Thyroid gland (tissue), 4 donors: ENCODE results near the gene ATRNL1.

Source experiments
- POLR2A ChIP-seq, 2 donors: fragments of 450-650 bp; IDR thresholded peaks; one replicate each; pipeline ENCODE4 v1.6.1; 2017; ENCODE audit warnings: antibody characterized with exemption in 2 of 2, mild to moderate bottlenecking in 2 of 2, moderate library complexity in 1 of 2
- TF ChIP-seq, protein P1 (sequence below), 6 experiments: fragments of 200-600 bp in 3 of 6; fragments of 450-650 bp in 3 of 6; sonication (generic) in 3 of 6; IDR thresholded peaks; one replicate each; pipeline ENCODE4 v1.5.1; 2016 to 2019; ENCODE audit warnings: antibody characterized with exemption in 6 of 6, mild to moderate bottlenecking in 2 of 6, inconsistent platforms in 1 of 6, moderate library complexity in 1 of 6

DNA sequence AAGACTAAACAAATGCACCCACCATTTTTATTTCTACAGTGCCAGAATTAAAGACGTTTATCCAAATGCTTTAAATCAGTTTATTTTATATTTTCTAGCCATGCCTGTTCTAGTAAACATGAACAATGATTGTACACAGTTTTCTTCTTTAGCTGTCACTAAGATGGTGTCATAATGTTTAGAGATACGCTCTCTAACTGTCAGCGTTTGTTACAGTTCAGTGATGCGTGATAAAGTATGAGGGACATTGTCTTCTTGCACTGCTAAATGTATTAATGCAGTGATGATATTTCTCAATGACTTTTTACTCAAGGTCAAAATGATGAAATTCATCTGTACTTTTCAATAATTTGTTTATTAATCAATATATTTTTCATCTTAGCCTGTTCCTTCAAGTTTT, 513.6 kb downstream of the ATRNL1 start:
- TF ChIP-seq, protein P1, sequence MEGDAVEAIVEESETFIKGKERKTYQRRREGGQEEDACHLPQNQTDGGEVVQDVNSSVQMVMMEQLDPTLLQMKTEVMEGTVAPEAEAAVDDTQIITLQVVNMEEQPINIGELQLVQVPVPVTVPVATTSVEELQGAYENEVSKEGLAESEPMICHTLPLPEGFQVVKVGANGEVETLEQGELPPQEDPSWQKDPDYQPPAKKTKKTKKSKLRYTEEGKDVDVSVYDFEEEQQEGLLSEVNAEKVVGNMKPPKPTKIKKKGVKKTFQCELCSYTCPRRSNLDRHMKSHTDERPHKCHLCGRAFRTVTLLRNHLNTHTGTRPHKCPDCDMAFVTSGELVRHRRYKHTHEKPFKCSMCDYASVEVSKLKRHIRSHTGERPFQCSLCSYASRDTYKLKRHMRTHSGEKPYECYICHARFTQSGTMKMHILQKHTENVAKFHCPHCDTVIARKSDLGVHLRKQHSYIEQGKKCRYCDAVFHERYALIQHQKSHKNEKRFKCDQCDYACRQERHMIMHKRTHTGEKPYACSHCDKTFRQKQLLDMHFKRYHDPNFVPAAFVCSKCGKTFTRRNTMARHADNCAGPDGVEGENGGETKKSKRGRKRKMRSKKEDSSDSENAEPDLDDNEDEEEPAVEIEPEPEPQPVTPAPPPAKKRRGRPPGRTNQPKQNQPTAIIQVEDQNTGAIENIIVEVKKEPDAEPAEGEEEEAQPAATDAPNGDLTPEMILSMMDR (IDR thresholded peaks at IDR 0.05) = no peak
- no peak for TF ChIP-seq POLR2A (IDR thresholded peaks at IDR 0.05)
